ENCODE data around the gene PHF1. TPM values are rescaled to one million over a fixed set of nuclear protein-coding genes. Genes with fewer than 3 reads are reported as not detected.

PHF1 gene
- total and polyA plus RNA-seq, 2 of the 13 experiments (the other 11 are each of a cell fraction or from before 2014, with no cell fraction given) = 25.4 to 61.9 TPM

DNA sequence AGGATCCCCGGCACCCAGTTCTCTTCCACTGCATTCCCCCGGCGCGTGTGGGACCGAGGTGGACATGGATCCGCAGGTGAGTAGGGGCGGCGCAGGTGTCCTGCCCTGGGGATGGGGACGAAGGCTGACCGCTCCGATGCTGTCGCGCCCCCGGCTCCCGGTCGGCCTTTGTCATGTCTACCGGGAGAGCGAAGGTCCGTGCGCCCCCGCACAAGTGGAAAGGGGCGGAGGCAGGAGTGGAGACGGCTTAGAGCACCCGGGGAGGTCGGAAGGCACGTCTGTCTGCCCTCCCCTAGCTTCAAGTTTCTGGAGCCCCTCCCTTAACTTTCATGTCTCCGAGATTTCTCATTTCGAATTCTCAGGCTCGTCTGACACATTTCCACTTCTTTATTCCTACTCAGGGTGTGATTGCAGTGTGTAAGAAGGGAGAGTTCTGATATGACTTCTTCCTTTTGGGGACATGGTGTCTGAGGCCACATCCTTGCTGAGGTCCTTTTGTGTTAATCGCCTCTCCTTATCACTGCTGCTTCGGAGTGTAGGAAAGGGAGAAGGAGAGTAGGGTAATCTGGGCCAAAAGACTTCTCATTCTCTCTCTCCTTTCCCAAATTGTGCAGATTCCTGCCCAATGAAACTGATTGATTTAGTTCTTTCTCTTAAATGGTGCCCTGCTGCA is 18.8 kb upstream of the PHF1 start (continued):
- TF ChIP-seq HBP1 (CRISPR knock-in tag; IDR thresholded peaks at IDR 0.05; ENCODE audit: low read depth) (no peak), ZNF12 (CRISPR knock-in tag; IDR thresholded peaks at IDR 0.05) (no peak), ZNF780A (CRISPR knock-in tag; IDR thresholded peaks at IDR 0.05) (no peak), ZFP90 (CRISPR knock-in tag; IDR thresholded peaks at IDR 0.05; ENCODE audit: borderline replicate concordance) (no peak), ZNF766 (CRISPR knock-in tag; IDR thresholded peaks at IDR 0.05; ENCODE audit: borderline replicate concordance) (no peak), ZNF558 (CRISPR knock-in tag; IDR thresholded peaks at IDR 0.05; ENCODE audit: borderline replicate concordance) (no peak), KAT8 (CRISPR knock-in tag; IDR thresholded peaks at IDR 0.05) (no peak), ZFY (CRISPR knock-in tag; IDR thresholded peaks at IDR 0.05) (no peak), SP1 (IDR thresholded peaks at IDR 0.05) (no peak), SP1 (CRISPR knock-in tag; IDR thresholded peaks at IDR 0.05) (no peak), ZNF451 (CRISPR knock-in tag; IDR thresholded peaks at IDR 0.05) (no peak; the same call in 1 of the 2 replicates), MATR3 (CRISPR knock-in tag; IDR thresholded peaks at IDR 0.05) (no peak), ZBTB20 (CRISPR knock-in tag; IDR thresholded peaks at IDR 0.05; ENCODE audit: borderline replicate concordance, low read depth) (no peak; the same call in 1 of the 2 replicates), ZMAT3 (CRISPR knock-in tag; conservative IDR thresholded peaks at IDR 0.05) (no peak), ZMYM2 (CRISPR knock-in tag; IDR thresholded peaks at IDR 0.05) (no peak), BCL6 (CRISPR knock-in tag; IDR thresholded peaks at IDR 0.05) (no peak), ZFP37 (CRISPR knock-in tag; IDR thresholded peaks at IDR 0.05; ENCODE audit: borderline replicate concordance) (no peak), NFIB (CRISPR knock-in tag; IDR thresholded peaks at IDR 0.05; ENCODE audit: borderline replicate concordance) (no peak), GATA4 (IDR thresholded peaks at IDR 0.05; ENCODE audit: borderline replicate concordance, low read depth) (0 out of 2 replicates have a peak, but pooled peaks have one; percentile 32)
- TF ChIP-seq, protein P1, sequence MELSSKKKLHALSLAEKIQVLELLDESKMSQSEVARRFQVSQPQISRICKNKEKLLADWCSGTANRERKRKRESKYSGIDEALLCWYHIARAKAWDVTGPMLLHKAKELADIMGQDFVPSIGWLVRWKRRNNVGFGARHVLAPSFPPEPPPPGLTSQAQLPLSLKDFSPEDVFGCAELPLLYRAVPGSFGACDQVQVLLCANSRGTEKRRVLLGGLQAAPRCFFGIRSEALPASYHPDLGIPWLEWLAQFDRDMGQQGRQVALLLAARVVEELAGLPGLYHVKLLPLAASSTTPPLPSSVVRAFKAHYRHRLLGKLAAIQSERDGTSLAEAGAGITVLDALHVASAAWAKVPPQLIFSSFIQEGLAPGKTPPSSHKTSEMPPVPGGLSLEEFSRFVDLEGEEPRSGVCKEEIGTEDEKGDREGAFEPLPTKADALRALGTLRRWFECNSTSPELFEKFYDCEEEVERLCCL (CRISPR knock-in tag; IDR thresholded peaks at IDR 0.05; ENCODE audit: borderline replicate concordance) = 0 out of 2 replicates have a peak, but pooled peaks have one; percentile 84
- TF ChIP-seq, protein P2, sequence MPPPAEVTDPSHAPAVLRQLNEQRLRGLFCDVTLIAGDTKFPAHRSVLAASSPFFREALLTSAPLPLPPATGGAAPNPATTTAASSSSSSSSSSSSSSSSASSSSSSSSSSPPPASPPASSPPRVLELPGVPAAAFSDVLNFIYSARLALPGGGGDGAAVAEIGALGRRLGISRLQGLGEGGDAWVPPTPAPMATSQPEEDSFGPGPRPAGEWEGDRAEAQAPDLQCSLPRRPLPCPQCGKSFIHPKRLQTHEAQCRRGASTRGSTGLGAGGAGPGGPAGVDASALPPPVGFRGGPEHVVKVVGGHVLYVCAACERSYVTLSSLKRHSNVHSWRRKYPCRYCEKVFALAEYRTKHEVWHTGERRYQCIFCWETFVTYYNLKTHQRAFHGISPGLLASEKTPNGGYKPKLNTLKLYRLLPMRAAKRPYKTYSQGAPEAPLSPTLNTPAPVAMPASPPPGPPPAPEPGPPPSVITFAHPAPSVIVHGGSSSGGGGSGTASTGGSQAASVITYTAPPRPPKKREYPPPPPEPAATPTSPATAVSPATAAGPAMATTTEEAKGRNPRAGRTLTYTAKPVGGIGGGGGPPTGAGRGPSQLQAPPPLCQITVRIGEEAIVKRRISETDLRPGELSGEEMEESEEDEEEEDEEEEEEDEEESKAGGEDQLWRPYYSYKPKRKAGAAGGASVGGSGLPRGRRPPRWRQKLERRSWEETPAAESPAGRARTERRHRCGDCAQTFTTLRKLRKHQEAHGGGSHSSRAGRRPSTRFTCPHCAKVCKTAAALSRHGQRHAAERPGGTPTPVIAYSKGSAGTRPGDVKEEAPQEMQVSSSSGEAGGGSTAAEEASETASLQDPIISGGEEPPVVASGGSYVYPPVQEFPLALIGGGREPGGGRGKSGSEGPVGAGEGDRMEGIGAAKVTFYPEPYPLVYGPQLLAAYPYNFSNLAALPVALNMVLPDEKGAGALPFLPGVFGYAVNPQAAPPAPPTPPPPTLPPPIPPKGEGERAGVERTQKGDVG (CRISPR knock-in tag; IDR thresholded peaks at IDR 0.05; ENCODE audit: borderline replicate concordance) = peak; percentile 67; the same call in 1 of the 2 replicates
- TF ChIP-seq, protein P3, sequence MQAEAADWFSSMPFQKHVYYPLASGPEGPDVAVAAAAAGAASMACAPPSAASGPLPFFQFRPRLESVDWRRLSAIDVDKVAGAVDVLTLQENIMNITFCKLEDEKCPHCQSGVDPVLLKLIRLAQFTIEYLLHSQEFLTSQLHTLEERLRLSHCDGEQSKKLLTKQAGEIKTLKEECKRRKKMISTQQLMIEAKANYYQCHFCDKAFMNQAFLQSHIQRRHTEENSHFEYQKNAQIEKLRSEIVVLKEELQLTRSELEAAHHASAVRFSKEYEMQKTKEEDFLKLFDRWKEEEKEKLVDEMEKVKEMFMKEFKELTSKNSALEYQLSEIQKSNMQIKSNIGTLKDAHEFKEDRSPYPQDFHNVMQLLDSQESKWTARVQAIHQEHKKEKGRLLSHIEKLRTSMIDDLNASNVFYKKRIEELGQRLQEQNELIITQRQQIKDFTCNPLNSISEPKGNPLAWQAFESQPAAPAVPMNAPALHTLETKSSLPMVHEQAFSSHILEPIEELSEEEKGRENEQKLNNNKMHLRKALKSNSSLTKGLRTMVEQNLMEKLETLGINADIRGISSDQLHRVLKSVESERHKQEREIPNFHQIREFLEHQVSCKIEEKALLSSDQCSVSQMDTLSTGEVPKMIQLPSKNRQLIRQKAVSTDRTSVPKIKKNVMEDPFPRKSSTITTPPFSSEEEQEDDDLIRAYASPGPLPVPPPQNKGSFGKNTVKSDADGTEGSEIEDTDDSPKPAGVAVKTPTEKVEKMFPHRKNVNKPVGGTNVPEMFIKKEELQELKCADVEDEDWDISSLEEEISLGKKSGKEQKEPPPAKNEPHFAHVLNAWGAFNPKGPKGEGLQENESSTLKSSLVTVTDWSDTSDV (CRISPR knock-in tag; IDR thresholded peaks at IDR 0.05) = peak; percentile 89; the same call in 1 of the 2 replicates
